Calu3 (cell line): ENCODE measurements around the gene NDRG3. TPM values are rescaled to one million over a fixed set of nuclear protein-coding genes. Genes with fewer than 3 reads are reported as not detected.

ENCODE experiments used
- BruUV-seq: library from RNA; stranded (reverse); fragments of 400-500 nt; replicated peaks from 2 replicates; lab custom pipeline; 2021; lab: Mats Ljungman, UMichigan
- CTCF ChIA-PET: fragments of 300-600 bp; sonication (Branson Sonifier 250); formaldehyde crosslinking; loops from one replicate; lab custom pipeline; 2022; ENCODE audit warnings: antibody characterized with exemption; lab: Charles Lee
- DNase-seq: peaks from one replicate; pipeline ENCODE4 v3.0.0; 2022
- H3K27ac Mint-ChIP-seq: one replicate; pipeline ENCODE4 v1.8.0; 2022; ENCODE audit warnings: mixed read lengths; ENCODE audit not compliant: unreplicated experiment
- H3K27me3 Mint-ChIP-seq: one replicate; pipeline ENCODE4 v1.8.0; 2022; ENCODE audit warnings: mixed read lengths; ENCODE audit not compliant: unreplicated experiment
- H3K36me3 Mint-ChIP-seq: one replicate; pipeline ENCODE4 v1.8.0; 2022; ENCODE audit warnings: mild to moderate bottlenecking, moderate library complexity, mixed read lengths; ENCODE audit not compliant: insufficient read depth, unreplicated experiment
- H3K4me1 Mint-ChIP-seq: one replicate; pipeline ENCODE4 v1.8.0; 2022; ENCODE audit warnings: mild to moderate bottlenecking, low read depth, mixed read lengths; ENCODE audit not compliant: unreplicated experiment
- H3K4me3 Mint-ChIP-seq: one replicate; pipeline ENCODE4 v1.8.0; 2022; ENCODE audit warnings: mild to moderate bottlenecking, low read depth, moderate library complexity, mixed read lengths; ENCODE audit not compliant: unreplicated experiment
- H3K9me3 Mint-ChIP-seq: one replicate; pipeline ENCODE4 v1.8.0; 2022; ENCODE audit warnings: low read depth, mixed read lengths; ENCODE audit not compliant: unreplicated experiment
- intact Hi-C: fragments of 100-400 bp; cut with micrococcal nuclease; formaldehyde crosslinking; loops from one replicate; pipeline ENCODE4 v1.10.0; 2022; ENCODE audit not compliant: unreplicated experiment
- total RNA-seq: library from RNA; stranded (reverse); gene quantifications from 2 replicates; pipeline ENCODE4 v1.2.3, GENCODE V29; 2022
- TF ChIP-seq, protein P1 (sequence below): fragments of 200-600 bp; IDR thresholded peaks from one replicate; pipeline ENCODE4 v1.8.0; 2022; ENCODE audit warnings: antibody characterized with exemption; ENCODE audit not compliant: unreplicated experiment

The NDRG3 gene
- total RNA-seq, 1 experiment from 2014 or later, result 18.0 TPM

DNA sequence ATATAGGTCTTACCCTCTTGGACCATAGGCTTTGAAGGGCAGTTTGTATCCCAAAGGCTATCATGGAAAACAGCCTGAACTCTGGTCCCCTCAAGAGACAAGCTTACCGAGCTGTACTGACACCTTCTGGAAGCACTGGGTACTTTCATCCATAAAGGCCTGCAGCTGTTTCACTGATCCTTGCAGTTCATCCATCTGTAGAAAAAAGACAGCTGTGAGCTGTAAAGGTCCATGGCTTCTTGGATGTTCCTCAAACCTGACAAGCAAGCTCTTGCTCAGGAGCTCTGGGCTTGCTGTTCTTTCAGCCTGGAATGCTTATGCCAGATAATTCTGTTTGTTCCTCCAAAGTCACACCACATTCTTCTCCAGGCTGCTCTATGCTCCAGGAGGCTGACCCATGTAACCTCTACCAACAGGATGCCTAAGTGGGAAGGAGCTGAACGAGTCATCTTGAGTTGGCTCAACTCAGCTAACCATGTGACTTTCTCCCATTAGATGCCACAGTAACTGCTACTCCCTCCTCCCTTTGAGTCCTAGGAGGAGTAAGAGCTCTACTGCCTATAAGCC lies 8.8 kb upstream of the NDRG3 start:
- DNase-seq, result peak; percentile 65
- no TSS peak for BruUV-seq
- Mint-ChIP-seq H3K27ac (no peak overlapping the region), H3K9me3 (no peaks in the 10 kb centered on the region), H3K4me1 (no peaks in the 10 kb centered on the region), H3K27me3 (no peaks in the 10 kb centered on the region), H3K36me3 (peaks cover 17% of the 10 kb centered on the region), H3K4me3 (no peak overlapping the region)
- CTCF ChIA-PET, result interaction anchor here (0.5 to 1.4 kb wide), 16 partner anchors 8 to 263 kb away, joined by 3 to 14 read pairs (median 3); partner anchors contain the start of genes DSN1, NDRG3, RAB5IF and TGIF2
- intact Hi-C loops, result loop anchor here (1.0 kb wide), 2 partner anchors 88 to 142 kb away; no protein-coding TSS in a partner anchor
- TF ChIP-seq, protein P1, sequence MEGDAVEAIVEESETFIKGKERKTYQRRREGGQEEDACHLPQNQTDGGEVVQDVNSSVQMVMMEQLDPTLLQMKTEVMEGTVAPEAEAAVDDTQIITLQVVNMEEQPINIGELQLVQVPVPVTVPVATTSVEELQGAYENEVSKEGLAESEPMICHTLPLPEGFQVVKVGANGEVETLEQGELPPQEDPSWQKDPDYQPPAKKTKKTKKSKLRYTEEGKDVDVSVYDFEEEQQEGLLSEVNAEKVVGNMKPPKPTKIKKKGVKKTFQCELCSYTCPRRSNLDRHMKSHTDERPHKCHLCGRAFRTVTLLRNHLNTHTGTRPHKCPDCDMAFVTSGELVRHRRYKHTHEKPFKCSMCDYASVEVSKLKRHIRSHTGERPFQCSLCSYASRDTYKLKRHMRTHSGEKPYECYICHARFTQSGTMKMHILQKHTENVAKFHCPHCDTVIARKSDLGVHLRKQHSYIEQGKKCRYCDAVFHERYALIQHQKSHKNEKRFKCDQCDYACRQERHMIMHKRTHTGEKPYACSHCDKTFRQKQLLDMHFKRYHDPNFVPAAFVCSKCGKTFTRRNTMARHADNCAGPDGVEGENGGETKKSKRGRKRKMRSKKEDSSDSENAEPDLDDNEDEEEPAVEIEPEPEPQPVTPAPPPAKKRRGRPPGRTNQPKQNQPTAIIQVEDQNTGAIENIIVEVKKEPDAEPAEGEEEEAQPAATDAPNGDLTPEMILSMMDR, result peak; percentile 74

DNA sequence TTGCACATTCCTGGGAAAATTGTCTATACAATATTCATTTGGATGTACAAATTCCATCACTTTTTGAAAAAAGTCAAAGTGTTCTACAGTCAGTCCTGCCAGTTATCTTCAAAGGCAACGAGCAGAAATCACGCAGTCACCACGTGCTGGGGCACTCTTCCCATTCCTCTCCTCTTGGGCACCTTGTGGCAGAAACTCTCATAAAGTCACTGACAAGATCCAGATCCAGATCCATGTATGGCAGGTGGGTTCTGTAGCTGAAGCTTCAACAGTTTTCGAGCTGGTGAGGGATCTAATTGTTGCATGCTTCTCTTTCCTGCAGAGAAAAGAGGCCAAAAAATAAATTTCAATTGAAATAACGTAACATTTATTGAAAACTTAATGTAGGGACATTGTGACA lies 6.7 kb upstream of the NDRG3 start:
- CTCF ChIA-PET, result no interaction called here
- H3K4me1 Mint-ChIP-seq, result no peaks in the 10 kb centered on the region
- no peak for DNase-seq
- no peaks in the 10 kb centered on the region for H3K27me3 Mint-ChIP-seq
- TF ChIP-seq, protein P1, result no peak
- intact Hi-C loops, result no loop called here
- H3K4me3 Mint-ChIP-seq, result no peak overlapping the region
- H3K36me3 Mint-ChIP-seq, result peaks cover 15% of the 10 kb centered on the region
- H3K27ac Mint-ChIP-seq, result no peak overlapping the region
- BruUV-seq, result no TSS peak
- no peaks in the 10 kb centered on the region for H3K9me3 Mint-ChIP-seq

DNA sequence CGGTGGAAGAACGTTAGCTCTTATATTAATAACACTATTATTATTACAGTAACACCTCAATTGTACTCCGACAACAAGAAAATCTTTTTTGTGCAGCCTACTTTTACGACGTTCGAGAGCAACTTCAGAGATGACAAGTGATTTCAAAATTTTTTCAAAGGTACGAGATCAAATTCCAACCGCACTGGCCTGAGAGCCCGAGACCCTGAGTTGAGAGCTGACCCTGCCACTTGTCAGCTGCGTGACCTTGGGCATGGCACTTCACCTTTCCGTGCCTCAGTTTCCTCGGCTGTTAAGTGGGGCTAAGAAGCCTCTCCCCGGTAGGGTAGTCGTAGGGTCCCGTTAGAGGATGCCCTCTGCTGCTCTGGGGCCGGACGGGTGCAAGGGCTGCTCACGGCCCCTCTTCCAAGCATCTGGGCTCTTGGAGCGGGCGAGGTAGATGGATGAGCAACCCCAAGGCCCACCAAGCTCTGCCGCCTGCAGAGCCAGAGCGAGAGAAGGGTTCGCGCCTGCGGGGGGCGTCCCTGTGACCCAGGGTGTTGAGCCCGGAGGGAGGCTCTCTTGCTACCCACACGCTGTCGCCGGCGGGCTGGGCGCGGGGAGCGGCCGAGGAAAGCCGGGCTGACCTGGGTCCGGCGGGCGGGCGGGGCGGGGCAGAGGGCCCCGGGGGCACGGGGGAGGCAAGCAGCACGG lies 510 bp downstream of the NDRG3 start:
- no peak for DNase-seq
- no TSS peak for BruUV-seq
- H3K27me3 Mint-ChIP-seq, result no peaks in the 10 kb centered on the region
- CTCF ChIA-PET, result interaction anchor here (0.6 to 0.8 kb wide), 2 partner anchors 74 to 118 kb away, joined by 3 to 5 read pairs; a partner anchor contains a TSS
- no peaks in the 10 kb centered on the region for H3K9me3 Mint-ChIP-seq
- H3K4me3 Mint-ChIP-seq, result peak overlapping the region; percentile 87
- H3K27ac Mint-ChIP-seq, result peak overlapping the region; percentile 66
- TF ChIP-seq, protein P1, result no peak
- peaks cover 11% of the 10 kb centered on the region for H3K4me1 Mint-ChIP-seq
- H3K36me3 Mint-ChIP-seq, result peaks cover 14% of the 10 kb centered on the region
- intact Hi-C loops, result no loop called here

DNA sequence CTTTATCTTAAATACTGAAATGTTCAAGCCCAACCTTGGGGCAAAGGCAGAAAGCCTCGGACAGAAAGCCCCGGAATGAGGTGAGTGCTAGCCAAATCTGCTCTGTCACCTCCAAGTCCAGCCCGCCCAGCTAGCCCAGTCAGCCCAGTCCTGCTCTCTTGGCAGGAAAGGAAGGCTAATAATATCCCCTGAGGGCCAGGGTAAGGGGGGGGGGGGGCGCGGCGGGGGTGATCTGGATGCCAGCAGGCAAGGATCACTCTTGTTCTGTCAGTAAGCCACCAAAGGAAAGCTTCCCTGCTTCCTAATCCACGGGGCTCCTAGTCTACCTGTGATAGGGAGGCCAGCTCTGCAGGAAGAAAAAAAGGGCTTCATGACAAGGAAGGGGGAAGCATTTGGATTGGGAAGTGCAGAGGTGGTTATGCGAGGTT lies 1.1 kb downstream of the NDRG3 start:
- Mint-ChIP-seq H3K9me3 (no peaks in the 10 kb centered on the region), H3K27me3 (no peaks in the 10 kb centered on the region), H3K4me3 (peak overlapping the region; percentile 87), H3K4me1 (peaks cover 11% of the 10 kb centered on the region), H3K36me3 (peaks cover 14% of the 10 kb centered on the region), H3K27ac (peak overlapping the region; percentile 66)
- intact Hi-C loops, result no loop called here
- peak; percentile 29 for DNase-seq
- CTCF ChIA-PET, result interaction anchor here (0.6 to 1.2 kb wide), 3 partner anchors 10 to 119 kb away, joined by 3 to 5 read pairs (median 4); partner anchors contain the start of gene DSN1
- no TSS peak for BruUV-seq
- TF ChIP-seq, protein P1, result no peak
